HepG2 (cell line): ENCODE data around the gene RCN1. TPM values are rescaled to one million over a fixed set of nuclear protein-coding genes. Genes with fewer than 3 reads are reported as not detected.

Source experiments
- AHDC1 ChIP-seq: sonication (generic); formaldehyde crosslinking; IDR thresholded peaks from 2 replicates; pipeline ENCODE4 v1.5.1; 2020; ENCODE audit warnings: mild to moderate bottlenecking, missing genetic modification reagents, borderline replicate concordance
- ETS1 ChIP-seq: sonication (generic); formaldehyde crosslinking; IDR thresholded peaks from 2 replicates; pipeline ENCODE4 v1.4.0; 2020; ENCODE audit warnings: missing genetic modification reagents
- GPN1 ChIP-seq: sonication (generic); formaldehyde crosslinking; IDR thresholded peaks from 2 replicates; pipeline ENCODE4 v1.5.1; 2020; ENCODE audit warnings: missing genetic modification reagents, borderline replicate concordance
- KDM3A ChIP-seq: IDR thresholded peaks from 2 replicates; pipeline ENCODE4 v1.6.1; 2018; ENCODE audit warnings: low read depth, missing compliant biosample characterization
- NR2F6 ChIP-seq, 2 experiments: IDR thresholded peaks; 2 replicates each; pipeline ENCODE4 v1.6.1; 2016; ENCODE audit warnings: antibody characterized with exemption in 1 of 2, mild to moderate bottlenecking in 1 of 2
- SOX6 ChIP-seq, 2 experiments: fragments of 450-650 bp in 1 of 2; sonication (generic) in 1 of 2; formaldehyde crosslinking in 1 of 2; IDR thresholded peaks; 2 replicates each; pipeline versions ENCODE4 v1.4.0 to v1.6.1; 2017 to 2020; ENCODE audit warnings: antibody characterized with exemption in 1 of 2, mild to moderate bottlenecking in 1 of 2, missing genetic modification reagents in 1 of 2
- ZBTB14 ChIP-seq: sonication (generic); formaldehyde crosslinking; IDR thresholded peaks from 2 replicates; pipeline ENCODE4 v1.4.0; 2020; ENCODE audit warnings: missing genetic modification reagents
- ZNF318 ChIP-seq: sonication (generic); formaldehyde crosslinking; IDR thresholded peaks from 2 replicates; pipeline ENCODE4 v1.4.0; 2020; ENCODE audit warnings: mild to moderate bottlenecking, missing genetic modification reagents
- polyA plus RNA-seq, 8 experiments: library from polyadenylated mRNA; depleted of rRNA in 3 of 8; stranded (reverse) in 7 of 8; unstranded in 1 of 8; fragments of >200 nt; fragmentation: Illumina TruSeq in 4 of 8; extraction: Trizol in 4 of 8; gene quantifications; 2 replicates each; pipeline versions ENCODE4 v1.2.1 to v1.2.3, GENCODE V29; 2011 to 2016; ENCODE audit warnings: low read depth in 4 of 8, missing spikeins in 1 of 8, mixed read lengths in 1 of 8; ENCODE audit not compliant: insufficient read depth in 1 of 8
- total RNA-seq, 5 experiments: library from RNA; depleted of rRNA; stranded (reverse); fragments of >200 nt; fragmentation: Illumina TruSeq; extraction: Trizol; gene quantifications; 2 replicates each; pipeline ENCODE4 v1.2.3, GENCODE V29; 2016; ENCODE audit warnings: low read depth in 1 of 5

RCN1 gene
- total and polyA plus RNA-seq, 2 of the 13 experiments (the other 11 are each of a cell fraction or from before 2014, with no cell fraction given): 22.0 to 28.5 TPM

GRCh38 chr11:32118025-32118974, 27.4 kb downstream of the RCN1 start (continued):
- peak; percentile 34; the same call in 1 of the 2 replicates for TF ChIP-seq NR2F6 (IDR thresholded peaks at IDR 0.05)
- TF ChIP-seq NR2F6 (CRISPR knock-in tag; IDR thresholded peaks at IDR 0.05): peak; percentile 68
- no peak for TF ChIP-seq ZBTB14 (CRISPR knock-in tag)
- TF ChIP-seq SOX6 (IDR thresholded peaks at IDR 0.05): no peak
- peak; percentile 66 for TF ChIP-seq SOX6 (CRISPR knock-in tag; IDR thresholded peaks at IDR 0.05)
- TF ChIP-seq ZNF318 (CRISPR knock-in tag): no peak
- TF ChIP-seq AHDC1 (CRISPR knock-in tag): peak; percentile 81; the same call in 1 of the 2 replicates
- TF ChIP-seq KDM3A (CRISPR knock-in tag): 0 out of 2 replicates have a peak, but pooled peaks have one; percentile 47
- no peak for TF ChIP-seq ETS1 (CRISPR knock-in tag)
- no peak for TF ChIP-seq GPN1
